Measurements from ENCODE around the gene TAS1R3.

TAS1R3 gene

DNA sequence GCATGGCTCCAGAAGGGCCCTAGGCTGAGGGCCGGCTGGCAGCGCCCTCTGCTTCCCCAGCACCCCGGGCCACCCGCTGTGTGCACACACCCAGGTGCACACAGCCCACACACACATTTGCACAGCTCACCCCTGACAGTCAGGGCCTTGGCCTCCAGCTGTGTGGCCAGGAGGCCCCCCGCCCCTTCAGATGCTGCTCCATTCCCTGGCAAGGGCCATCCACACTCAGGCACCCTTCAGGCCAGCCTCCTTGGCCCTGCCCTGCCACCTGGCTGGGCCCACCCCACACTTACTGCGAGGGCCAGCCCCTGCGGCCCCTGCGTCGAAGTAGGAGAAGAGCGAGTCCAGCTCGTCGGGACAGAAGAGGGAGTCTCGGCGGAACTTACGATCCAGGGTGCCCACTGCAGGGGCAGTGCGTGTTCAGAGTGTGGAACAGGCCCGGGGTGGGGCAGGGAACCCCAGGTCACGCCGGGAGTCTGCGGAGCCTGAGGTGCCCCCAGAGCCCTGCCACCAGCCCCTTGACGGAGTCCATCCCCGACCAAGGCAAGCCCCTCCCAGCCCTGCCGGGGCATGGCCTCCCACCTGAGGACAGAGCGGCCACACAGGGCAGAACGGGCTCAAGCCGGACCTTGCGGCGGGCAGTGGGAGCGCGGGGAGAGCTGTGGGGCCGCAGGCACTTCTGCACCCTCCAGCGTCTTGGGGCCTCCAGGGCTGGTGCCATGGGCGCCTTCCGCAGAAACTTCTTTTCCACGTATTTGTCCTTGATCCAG, 35.7 kb upstream of the TAS1R3 start:
- no peak for DNase-seq

DNA sequence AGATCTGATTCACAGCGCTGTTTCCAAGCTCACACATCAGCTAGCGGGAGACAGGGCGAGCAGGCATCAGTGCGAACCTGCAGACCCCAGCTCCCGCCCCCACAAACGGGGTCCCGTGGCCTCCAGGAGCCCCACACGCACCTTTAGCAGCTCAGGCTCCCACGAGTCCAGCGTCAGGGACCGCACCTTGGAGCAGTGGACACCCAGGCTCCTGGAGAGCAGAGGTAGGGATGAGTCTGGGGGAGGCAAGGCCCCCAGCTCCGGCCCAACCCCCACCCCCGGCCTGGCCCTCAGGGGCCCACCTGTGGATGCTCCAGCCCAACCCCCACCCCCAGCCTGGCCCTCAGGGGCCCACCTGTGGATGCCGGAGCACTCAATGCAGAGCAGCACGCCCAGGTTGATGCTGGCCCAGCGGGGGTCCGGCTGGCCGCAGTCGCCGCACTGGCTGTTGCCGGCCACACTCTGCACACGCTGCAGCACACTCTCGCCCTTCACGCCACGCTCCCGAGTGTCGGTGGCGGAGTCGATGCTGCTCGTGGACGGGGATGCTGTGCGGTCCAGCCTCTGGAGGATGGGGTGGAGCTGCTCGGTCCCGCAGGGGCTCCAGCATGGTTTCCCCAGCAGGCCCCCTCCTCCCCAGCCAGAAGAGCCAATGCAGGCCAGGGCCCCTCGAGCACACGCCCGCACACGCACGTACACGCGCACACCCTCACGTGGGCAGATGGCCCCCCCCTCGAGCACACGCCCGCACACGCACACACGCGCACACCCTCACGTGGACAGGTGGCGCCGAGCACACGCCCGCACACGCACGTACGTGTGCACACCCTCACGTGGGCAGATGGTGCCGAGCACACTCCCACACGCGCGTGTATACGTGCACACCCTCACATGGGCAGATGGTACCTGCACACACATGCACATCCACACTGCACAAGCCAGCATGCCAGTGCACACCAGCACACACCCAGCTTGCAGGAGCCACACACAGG, 34.7 kb upstream of the TAS1R3 start:
- DNase-seq = no peak

- no peak for DNase-seq
Measured at GRCh38 chr1:1297802-1298424, 33.2 kb upstream of the TAS1R3 start.

DNA sequence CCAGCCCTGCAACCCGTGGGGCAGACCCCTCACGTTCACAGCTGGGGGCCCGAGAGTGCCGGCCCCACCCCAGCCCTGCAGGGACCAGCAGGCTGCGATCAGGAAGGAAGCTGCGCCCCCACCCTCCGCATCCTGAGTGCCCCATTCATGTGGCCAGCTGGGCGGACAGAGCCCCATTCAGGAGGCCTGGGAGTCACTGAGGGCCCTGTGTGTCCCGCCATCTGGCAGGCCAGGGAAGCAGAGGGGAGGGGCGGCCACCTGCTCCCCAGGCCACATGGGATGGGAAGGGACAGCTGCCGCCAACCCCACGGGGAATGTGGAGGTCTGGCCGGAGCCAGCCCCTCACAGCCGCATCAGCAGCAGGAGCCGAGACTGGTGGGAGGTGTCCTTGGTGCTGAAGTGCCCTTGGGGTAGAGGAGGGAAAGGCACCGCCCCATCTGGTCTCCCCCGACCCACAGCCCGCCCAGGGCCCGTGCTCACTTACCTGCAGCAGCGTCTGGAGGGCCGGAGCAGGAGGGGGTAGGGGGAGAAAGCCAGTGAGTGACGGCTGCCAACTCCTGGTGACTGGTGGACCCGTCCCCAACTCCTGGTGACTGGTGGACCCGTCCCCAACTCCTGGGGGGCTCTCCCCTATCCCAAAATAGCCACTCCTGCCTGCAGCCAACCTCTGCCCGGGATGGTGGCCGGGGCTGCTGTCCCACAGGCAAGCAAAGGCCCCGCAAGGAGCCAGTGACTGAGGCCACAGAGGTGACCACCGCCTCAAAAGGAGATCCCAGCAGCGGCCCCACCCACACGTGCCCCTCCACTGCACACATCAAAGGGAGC, 32.0 kb upstream of the TAS1R3 start:
- no peak for DNase-seq

DNA sequence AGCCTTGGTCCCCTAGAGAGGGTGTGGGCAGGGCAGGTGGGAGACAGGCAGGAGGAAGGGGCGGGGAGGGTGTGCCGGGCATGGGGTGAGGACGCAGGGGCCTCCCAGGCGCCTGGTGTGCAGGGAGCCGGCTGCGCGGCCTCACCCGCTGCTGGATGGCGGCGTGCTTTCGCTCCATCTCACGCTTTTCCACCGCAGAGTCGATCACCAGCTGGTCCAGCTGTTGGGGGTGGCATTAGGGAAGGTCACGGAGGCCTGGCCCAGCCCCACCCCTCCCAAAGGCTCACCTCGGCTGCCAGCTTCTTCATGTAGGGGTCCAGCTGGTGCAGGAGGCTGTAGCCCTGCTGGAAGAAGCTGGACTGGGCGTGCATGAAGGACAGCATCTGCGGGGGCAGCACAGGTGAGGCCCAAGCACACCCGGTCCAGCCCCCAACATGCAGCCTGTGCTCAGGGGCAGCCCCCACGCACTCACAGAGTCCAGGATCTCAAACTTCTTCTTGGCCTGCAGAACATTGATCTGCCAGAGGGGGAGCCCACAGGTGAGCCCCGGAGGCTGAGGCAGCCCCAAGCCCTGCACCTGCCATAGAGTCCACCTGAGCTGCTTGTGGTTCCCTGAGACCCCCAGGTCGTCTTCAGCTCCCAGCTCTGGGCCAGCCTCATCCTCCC, 31.3 kb upstream of the TAS1R3 start:
- DNase-seq = no peak

- no peak for DNase-seq
Measured at GRCh38 chr1:1300352-1300739, 30.7 kb upstream of the TAS1R3 start.

DNA sequence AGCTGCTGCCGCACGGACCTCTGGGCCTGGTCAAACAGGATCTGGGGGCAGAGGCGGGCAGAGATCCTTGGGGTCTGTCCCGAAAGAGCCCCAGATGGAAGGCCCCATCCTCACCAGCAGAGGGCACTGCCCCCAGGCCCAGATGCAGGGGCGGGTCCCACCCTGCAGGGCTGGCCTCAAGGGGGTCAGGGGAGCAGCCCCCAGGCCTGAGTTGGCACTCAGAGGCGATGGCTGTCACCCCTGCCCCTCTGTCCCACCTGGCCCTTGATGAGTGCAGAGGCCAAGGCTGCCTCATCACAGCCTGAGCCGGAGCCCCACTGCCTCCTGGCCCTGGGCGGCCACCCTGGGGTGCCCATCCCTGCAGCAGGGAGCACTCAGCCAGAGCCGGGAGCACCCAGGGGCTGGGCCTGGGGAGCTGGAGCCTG, 29.1 kb upstream of the TAS1R3 start:
- DNase-seq = no peak

DNA sequence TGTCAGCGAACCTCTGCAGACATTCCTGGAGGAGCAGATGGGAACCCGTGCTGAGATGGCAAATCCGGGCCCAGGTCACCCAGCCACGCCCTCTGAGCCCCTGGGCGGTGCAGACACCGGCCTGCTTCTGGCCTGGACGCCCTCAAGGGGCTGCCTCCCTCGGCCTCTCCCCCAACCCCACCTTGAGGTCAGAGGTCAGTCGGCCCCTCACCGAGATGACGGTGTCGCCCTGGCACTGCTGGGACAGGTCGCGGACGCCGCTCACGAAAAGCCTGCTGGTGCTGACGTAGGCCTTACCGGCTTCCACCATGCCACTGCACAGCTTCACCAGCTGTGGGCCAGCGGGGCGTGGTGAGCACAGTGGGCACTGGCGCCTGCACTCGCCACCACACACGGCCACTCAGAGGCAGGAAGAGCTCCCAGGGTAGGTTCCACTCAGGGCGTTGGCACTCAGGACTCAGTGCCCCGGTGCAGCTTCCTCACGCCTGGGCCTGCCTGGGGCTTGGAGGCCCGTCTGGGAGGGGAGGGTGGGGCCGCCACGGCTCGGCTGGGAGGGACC, 28.1 kb upstream of the TAS1R3 start:
- no peak for DNase-seq

DNA sequence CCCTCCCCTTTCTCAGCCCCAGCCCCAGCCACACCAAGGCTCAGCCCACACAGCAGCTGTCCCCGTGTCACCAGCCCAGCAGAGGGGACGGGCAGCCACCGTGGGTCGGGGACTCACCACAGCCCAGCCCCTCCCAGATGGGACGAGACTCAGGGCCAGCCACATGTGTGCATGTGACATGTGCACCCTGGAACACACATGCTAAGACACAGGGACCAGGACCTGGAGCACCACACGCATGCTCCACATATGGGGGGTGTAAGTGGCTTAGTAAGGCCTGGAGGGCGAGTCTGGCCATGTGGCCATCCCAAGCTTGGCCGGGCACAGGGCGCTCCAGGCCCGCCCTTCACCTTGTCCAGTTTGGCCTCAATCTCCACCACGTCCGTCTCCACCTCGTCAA, 27.3 kb upstream of the TAS1R3 start:
- no peak for DNase-seq

- DNase-seq = no peak
Measured at GRCh38 chr1:1304331-1305299, 26.5 kb upstream of the TAS1R3 start.

DNA sequence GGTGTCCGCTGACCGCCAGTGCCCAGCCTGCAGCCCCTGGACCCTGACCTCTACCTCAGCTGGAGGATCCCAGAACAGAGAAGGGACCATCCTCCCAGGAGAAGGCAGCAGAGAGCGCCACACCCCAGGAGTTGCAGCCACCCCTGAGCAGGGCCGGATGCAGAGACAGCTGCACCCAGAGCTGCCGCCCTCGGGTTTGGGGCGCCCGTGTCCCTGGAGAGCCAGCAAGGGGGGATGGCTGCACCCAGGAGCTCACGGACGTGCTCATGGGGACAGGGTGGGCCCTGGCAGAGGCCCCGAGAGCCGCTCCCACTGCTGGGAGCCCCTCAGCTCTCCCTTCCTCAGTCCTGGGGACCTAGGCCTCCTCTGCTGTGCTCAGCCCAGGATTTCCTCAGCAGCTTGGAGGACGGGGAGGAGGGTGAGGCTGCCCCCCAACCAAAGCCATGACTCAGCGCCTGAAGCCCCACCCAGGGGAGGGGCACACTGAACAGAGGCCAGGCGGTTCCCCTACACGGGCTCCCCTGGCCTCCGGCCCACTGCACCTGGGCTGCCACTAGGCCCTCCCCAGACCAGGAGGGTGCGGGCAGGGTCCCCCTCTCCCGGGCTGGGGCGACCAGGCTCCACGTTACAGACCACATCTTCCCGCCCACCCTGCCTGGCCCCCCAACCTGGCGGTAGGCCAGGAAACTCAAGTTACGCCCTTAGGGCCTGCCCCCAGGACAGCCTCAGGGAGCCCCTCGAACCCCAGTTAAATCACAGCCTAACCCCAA, 25.6 kb upstream of the TAS1R3 start:
- DNase-seq = no peak

DNA sequence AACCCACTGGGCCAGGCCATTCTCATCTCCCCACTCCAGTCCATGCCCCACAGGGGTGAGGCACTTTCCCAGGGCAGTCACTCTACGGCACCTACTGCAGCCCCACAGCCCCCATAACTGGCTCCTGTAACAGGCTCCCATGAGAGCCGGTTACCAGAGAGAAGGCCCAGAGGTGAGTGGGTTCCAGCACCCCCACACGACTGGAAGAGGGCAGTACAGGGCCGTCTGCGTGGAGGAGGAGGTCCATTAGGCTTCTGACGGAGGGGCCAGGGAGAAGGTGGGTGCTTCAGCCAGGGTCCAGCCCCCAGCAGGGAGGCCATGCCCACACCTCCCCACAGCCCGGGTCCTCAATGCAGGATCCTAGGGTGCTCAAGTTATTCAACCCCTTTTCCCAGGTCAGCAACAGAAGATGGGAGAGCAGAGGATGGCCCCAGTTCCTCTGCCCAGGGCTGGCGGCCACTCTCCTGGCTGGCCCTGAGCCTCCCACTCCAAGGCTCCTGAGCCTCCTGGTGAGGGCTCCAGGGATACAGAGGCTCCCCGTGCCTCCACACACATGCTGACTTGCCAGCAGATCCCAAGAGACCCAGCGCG, 24.9 kb upstream of the TAS1R3 start:
- DNase-seq = no peak

- no peak for DNase-seq
Measured at GRCh38 chr1:1306661-1307260, 24.3 kb upstream of the TAS1R3 start.

- DNase-seq = no peak
Measured at GRCh38 chr1:1307261-1307922, 23.7 kb upstream of the TAS1R3 start.

DNA sequence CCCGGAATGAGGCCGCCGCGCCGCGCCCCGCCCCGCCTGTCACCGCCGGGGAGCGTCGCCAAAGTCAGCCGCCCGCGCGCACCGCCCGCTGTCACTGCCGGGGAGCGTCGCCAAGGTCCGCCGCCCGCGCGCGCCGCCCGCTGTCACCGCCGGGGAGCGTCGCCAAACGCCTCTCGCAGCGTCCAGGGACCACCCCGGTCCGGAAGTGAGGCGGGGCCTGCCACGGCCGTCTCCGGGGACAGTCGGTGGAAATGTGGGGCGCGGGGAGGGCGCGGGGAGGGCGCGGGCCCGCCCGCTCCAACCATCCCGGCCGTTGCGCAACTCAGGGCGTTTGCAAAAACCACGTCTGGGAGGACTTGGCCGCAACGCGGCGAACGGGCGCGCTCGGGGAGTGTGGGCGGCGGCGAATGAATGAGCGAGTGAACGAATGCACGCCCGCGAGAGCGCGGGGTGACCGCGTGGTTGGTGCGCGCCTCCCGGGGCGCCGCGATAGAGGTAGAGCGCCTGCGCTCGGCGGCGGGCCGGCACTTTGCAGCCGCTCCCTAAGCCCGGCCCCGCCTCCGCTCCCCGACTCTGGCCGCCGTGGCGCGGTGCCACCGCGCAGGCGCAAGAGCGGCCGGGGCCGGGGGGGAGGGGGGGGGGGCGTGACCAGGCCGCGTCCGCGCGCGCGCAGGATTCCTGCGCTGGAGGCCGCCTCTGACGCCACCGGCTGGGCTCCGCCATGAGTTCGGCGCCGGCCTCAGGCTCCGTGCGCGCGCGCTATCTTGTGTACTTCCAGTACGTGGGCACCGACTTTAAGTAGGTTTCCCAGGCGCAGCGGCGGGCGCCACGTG, 22.9 kb upstream of the TAS1R3 start, which contains the start of the genes ACAP3 and PUSL1:
ACAP3 (minus strand) TSS at position 8 of the 833 bp plus-strand sequence. CDS start 115 bp downstream, outside the sequence.
PUSL1 (plus strand) TSS at position 675 of the 833 bp plus-strand sequence; CDS start at position 722, 47 bp downstream.
- peak; percentile 98 for DNase-seq

GRCh38 chr1:1308756-1309250, 22.3 kb upstream of the TAS1R3 start:
- no peak for DNase-seq
